Brain microvascular endothelial cell (primary cell): Measurements from ENCODE around the gene ANXA2.

ENCODE experiments used
- DNase-seq: peaks from one replicate; pipeline ENCODE4 v3.0.0-alpha.2; 2020
- H3K27ac ChIP-seq: fragments of 250-450 bp; sonication (Bioruptor Pico); 2 replicates; pipeline ENCODE4 v1.5.1; 2020; ENCODE audit warnings: mild to moderate bottlenecking, moderate library complexity
- H3K27me3 ChIP-seq: fragments of 250-450 bp; sonication (Bioruptor Pico); replicated peaks from 2 replicates; pipeline ENCODE4 v1.5.1; 2020; ENCODE audit warnings: mild to moderate bottlenecking
- H3K36me3 ChIP-seq: fragments of 250-450 bp; sonication (Bioruptor Pico); replicated peaks from 2 replicates; pipeline ENCODE4 v1.5.1; 2020; ENCODE audit warnings: mild to moderate bottlenecking
- H3K4me3 ChIP-seq: 2 replicates; pipeline ENCODE4 v1.5.1; 2011; ENCODE audit warnings: low read depth, mild to moderate bottlenecking, control low read depth, low read length, moderate library complexity
- in situ Hi-C: cut with HindIII; loops from 2 replicates; pipeline ENCODE4 v1.10.0; 2017; ENCODE audit warnings: low sequenced_read_pairs, low pct_ligation_motif_present
- TF ChIP-seq, protein P1 (sequence below): IDR thresholded peaks from 2 replicates; pipeline ENCODE4 v1.5.1; 2011; ENCODE audit warnings: low read depth, mild to moderate bottlenecking, moderate library complexity, low read length, control low read depth, inconsistent platforms; ENCODE audit errors: missing control alignments

The ANXA2 gene

GRCh38 chr15:60352525-60352924, 45.3 kb downstream of the ANXA2 start:
- DNase-seq = no peak
- Histone ChIP-seq H3K4me3 (no peak overlapping the region), H3K27me3 (no peaks in the 10 kb centered on the region), H3K27ac (no peak overlapping the region), H3K36me3 (peaks cover 95% of the 10 kb centered on the region)
- in situ Hi-C loops = no loop called here
- TF ChIP-seq, protein P1, sequence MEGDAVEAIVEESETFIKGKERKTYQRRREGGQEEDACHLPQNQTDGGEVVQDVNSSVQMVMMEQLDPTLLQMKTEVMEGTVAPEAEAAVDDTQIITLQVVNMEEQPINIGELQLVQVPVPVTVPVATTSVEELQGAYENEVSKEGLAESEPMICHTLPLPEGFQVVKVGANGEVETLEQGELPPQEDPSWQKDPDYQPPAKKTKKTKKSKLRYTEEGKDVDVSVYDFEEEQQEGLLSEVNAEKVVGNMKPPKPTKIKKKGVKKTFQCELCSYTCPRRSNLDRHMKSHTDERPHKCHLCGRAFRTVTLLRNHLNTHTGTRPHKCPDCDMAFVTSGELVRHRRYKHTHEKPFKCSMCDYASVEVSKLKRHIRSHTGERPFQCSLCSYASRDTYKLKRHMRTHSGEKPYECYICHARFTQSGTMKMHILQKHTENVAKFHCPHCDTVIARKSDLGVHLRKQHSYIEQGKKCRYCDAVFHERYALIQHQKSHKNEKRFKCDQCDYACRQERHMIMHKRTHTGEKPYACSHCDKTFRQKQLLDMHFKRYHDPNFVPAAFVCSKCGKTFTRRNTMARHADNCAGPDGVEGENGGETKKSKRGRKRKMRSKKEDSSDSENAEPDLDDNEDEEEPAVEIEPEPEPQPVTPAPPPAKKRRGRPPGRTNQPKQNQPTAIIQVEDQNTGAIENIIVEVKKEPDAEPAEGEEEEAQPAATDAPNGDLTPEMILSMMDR = no peak

GRCh38 chr15:60351066-60351465, 46.7 kb downstream of the ANXA2 start:
- Histone ChIP-seq H3K4me3 (no peak overlapping the region), H3K27me3 (no peaks in the 10 kb centered on the region), H3K27ac (no peak overlapping the region), H3K36me3 (peaks cover 95% of the 10 kb centered on the region)
- in situ Hi-C loops = no loop called here
- DNase-seq = no peak
- TF ChIP-seq, protein P1 = no peak

- Histone ChIP-seq H3K36me3 (peaks cover 95% of the 10 kb centered on the region), H3K27ac (no peak overlapping the region), H3K4me3 (no peak overlapping the region), H3K27me3 (no peaks in the 10 kb centered on the region)
- in situ Hi-C loops = no loop called here
- TF ChIP-seq, protein P1 = no peak
- DNase-seq = no peak
Observed at GRCh38 chr15:60350108-60350507, 47.7 kb downstream of the ANXA2 start.

- no peaks in the 10 kb centered on the region for H3K27me3 ChIP-seq
- TF ChIP-seq, protein P1 = no peak
- in situ Hi-C loops = no loop called here
- no peak for DNase-seq
- H3K4me3 ChIP-seq = no peak overlapping the region
- peaks cover 95% of the 10 kb centered on the region for H3K36me3 ChIP-seq
- H3K27ac ChIP-seq = no peak overlapping the region
Observed at GRCh38 chr15:60349589-60349988, 48.2 kb downstream of the ANXA2 start.

- TF ChIP-seq, protein P1 = no peak
- Histone ChIP-seq H3K27ac (no peak overlapping the region), H3K4me3 (no peak overlapping the region), H3K36me3 (peaks cover 78% of the 10 kb centered on the region), H3K27me3 (no peaks in the 10 kb centered on the region)
- in situ Hi-C loops = no loop called here
- no peak for DNase-seq
Observed at GRCh38 chr15:60347480-60348049, 50.2 kb downstream of the ANXA2 start.

GRCh38 chr15:60346653-60347052, 51.1 kb downstream of the ANXA2 start:
- Histone ChIP-seq H3K4me3 (no peak overlapping the region), H3K36me3 (peaks cover 69% of the 10 kb centered on the region), H3K27ac (no peak overlapping the region), H3K27me3 (no peaks in the 10 kb centered on the region)
- in situ Hi-C loops = no loop called here
- TF ChIP-seq, protein P1 = no peak
- DNase-seq = no peak
